HepG2 (cell line): ENCODE results near the gene WNT3A.
"Not testable (repeated sequence)": the region's sequence is repeated elsewhere in the genome, so short reads cannot be mapped to it uniquely, and the experiment has no call there.

Experiments
- ATF7-NPFF ChIP-seq: sonication (generic); formaldehyde crosslinking; IDR thresholded peaks from 2 replicates; pipeline ENCODE4 v1.8.1; 2023; ENCODE audit warnings: mild to moderate bottlenecking, low read depth, missing genetic modification reagents, moderate library complexity
- EP300 ChIP-seq, 3 experiments: sonication (generic) in 1 of 3; formaldehyde crosslinking in 1 of 3; IDR thresholded peaks; 2 replicates each; pipeline versions ENCODE4 v1.5.1 to v1.6.1; 2011 to 2020; ENCODE audit warnings: low read depth in 2 of 3, low read length in 2 of 3, borderline replicate concordance in 1 of 3, improper control_type of control experiment in 1 of 3, mild to moderate bottlenecking in 1 of 3, missing genetic modification reagents in 1 of 3, moderate library complexity in 1 of 3
- EZH2 ChIP-seq: conservative IDR thresholded peaks from 2 replicates; pipeline ENCODE4 v1.6.1; 2012; ENCODE audit warnings: mild to moderate bottlenecking, low read depth, low read length, moderate library complexity
- RFX5 ChIP-seq: IDR thresholded peaks from 2 replicates; pipeline ENCODE4 v1.6.1; 2011; ENCODE audit warnings: low read depth, low read length, improper control_type of control experiment
- TRAFD1 ChIP-seq: sonication (generic); formaldehyde crosslinking; IDR thresholded peaks from 2 replicates; pipeline ENCODE4 v1.5.1; 2020; ENCODE audit warnings: missing genetic modification reagents, mild to moderate bottlenecking, borderline replicate concordance
- ZFX ChIP-seq: sonication (generic); formaldehyde crosslinking; IDR thresholded peaks from 2 replicates; pipeline ENCODE4 v1.4.0; 2020; ENCODE audit warnings: mild to moderate bottlenecking, low read depth, missing genetic modification reagents, moderate library complexity
- ZNF674 ChIP-seq: sonication (generic); formaldehyde crosslinking; IDR thresholded peaks from 2 replicates; pipeline ENCODE4 v1.5.0; 2020; ENCODE audit warnings: low read depth, mild to moderate bottlenecking, missing genetic modification reagents

- not testable (repeated sequence) for TF ChIP-seq EZH2; RFX5; EP300 (IDR thresholded peaks at IDR 0.05; ENCODE audit: low read depth in 2 of 2, low read length in 2 of 2); EP300 (CRISPR knock-in tag; IDR thresholded peaks at IDR 0.05; ENCODE audit: borderline replicate concordance); ZNF674 (CRISPR knock-in tag); TRAFD1 (CRISPR knock-in tag); ZFX (CRISPR knock-in tag); ATF7-NPFF
Measured at GRCh38 chr1:227967815-227968214, 39.0 kb upstream of the WNT3A start.
